Measurements from ENCODE around the gene FBXO11.

The FBXO11 gene

DNA sequence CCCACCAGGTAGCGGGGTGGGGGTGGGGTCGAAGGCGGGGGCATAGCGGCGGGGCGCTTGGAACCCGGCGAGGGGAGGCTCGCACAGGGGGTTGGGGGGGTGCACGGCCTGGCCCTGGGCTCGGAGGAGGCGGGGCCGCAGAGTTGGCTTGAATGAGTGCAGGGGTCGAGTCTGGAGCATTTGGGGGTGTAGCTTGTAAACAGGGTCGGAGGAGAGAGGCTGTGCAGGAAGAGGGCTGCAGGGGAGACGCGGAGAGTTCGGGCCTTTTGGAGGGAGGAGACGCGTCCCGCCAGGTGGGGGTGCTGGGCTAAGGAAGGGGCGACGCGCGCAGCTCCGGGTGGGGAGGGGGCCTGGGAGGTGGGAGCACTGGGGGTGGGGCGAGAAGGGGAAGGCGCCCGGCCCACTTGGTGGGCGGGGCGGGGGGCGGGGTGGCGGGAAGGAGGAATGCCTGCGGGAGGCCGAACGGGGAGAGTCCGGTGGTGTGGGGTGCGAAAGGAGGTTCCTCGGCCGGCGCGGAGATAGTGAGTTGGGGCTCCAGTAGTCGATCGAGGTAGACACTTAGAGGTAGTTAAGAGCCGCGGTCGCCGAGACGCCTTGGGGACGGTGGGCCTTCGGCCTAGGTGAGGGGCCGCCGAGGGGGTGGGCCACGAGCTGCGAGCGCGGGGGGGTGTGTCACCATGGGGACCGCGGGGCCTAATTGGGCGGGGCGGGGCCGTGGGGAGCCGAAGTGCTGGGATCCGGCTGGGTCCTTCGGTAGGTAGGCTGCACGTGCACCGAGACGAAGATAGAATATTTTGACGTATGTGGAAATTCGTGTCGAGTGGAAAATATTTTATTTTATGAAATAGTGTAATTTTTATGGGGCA is 122.6 kb downstream of the FBXO11 start:
- peak; percentile 54 to 59 for DNase-seq

DNA sequence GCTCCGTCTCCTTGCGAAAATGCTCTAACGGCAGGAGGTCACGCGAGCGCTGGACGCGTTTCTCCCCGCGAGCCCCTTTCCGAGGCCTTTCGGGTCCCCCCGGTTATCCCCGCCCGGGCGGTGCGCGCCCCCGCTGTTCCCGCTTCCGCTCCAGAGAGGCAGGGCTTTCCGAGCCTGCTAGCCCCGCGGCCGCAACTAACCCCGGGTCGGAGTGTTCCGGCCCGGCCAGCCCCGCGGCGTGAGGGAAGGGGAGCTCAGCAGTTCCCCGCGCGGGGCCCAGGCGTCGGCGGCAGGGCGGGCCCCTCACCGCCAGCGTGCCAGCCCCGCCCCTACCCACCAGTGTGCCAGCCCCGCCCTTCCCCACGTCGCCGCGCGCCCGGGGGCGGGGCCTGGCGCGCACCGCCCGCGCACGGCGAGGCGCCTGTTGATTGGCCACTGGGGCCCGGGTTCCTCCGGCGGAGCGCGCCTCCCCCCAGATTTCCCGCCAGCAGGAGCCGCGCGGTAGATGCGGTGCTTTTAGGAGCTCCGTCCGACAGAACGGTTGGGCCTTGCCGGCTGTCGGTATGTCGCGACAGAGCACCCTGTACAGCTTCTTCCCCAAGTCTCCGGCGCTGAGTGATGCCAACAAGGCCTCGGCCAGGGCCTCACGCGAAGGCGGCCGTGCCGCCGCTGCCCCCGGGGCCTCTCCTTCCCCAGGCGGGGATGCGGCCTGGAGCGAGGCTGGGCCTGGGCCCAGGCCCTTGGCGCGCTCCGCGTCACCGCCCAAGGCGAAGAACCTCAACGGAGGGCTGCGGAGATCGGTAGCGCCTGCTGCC is 123.4 kb downstream of the FBXO11 start, which contains the start of gene MSH6:
MSH6 (plus strand) TSS at position 475 of the 815 bp plus-strand sequence; CDS start at position 564, 89 bp downstream.
- DNase-seq: peak; percentile 80 to 85

DNA sequence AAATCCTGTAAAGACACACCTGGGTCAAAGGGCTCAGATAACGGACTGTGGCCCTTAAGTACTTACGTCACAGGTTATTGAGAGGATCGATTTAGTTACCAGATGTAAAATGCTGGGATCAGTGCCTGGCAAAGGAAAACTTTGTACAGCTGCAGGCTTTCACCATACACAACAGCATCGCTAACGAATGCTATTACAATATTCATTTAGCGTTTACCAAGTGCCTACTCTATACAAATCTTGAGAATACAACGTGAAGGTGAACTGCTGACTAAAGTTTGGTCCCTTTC is 124.0 kb downstream of the FBXO11 start:
- no peak for DNase-seq

DNA sequence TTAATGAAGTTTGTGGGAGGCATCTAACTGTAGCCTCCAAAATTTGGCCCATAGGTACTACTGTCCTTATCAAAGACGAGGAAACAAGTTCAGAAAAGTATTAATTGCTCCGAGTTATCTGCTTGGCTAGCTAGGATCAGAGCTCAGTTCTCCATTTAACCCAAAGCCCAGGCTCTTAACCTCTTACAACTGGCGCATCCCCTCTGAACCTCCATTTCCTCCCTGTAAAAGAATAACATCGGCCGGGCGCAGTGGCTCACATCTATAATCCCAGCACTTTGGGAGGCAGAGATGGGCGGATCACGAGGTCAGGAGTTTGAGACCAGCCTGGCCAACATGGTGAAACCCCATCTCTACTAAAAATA is 126.9 kb downstream of the FBXO11 start:
- no peak for DNase-seq

DNA sequence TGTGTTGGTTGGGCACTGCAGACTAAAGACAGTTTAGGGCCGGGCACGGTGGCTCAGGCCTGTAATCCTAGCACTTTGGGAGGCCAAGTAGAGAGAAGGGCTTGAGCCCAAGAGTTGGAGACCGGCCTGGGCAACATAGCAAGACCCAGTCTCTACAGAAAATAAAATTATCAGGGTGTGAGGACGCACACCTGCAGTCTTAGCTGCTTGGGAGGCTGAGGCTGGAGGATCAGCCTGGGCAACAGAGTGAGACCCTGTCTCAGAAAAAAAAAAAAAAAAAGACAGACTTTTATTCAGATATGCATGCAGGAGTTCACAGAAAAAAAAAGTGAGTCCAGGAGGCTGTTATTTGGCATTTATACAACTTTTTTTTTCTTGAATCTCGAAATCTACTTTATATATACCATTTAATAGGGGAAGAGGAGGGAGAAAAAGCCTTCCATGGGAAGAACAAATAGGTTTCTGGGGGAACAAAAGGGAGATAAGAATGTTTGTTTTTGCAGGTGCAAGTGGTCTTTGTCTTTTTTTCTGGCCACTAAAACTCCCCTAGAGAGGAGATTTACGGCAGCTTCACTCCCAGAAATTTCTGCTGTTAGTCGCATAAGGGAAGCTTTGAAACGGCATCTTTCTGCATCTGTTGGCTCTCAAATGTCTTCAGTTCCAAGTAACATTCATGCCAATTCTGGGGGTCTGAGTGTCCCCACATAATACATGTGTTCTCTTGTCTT is 127.4 kb downstream of the FBXO11 start:
- DNase-seq: no peak

DNA sequence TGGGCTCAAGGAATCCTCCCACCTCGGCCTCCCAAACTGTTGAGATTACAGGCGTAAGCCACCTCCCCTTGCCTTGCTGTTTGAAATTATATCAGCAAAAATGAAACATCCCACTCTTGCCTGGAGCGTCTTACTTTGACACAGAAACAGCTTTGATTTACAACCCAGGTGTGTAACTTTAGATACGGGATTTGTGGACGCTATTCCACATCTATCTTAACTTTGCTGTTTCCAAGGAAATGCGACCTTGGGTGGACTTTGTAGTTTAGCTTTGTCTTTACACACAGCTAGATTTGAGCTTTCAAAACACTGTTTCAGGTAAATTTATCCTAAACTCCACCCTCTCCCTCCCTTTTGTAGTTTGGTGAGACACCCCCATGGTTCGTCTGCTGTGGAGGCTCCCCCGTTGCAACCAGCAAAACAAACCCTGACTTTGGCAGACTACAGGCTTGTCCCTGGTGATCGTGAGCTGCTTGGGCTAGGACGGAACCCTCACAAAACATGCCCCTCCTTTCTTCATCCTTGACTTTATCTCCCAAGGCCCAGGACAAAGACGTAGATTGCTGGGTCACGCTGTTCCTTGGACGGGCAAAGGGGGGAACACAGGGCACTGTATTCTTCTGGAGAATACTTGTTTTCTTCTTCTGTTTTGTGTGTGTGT is 128.9 kb downstream of the FBXO11 start:
- DNase-seq: no peak

DNA sequence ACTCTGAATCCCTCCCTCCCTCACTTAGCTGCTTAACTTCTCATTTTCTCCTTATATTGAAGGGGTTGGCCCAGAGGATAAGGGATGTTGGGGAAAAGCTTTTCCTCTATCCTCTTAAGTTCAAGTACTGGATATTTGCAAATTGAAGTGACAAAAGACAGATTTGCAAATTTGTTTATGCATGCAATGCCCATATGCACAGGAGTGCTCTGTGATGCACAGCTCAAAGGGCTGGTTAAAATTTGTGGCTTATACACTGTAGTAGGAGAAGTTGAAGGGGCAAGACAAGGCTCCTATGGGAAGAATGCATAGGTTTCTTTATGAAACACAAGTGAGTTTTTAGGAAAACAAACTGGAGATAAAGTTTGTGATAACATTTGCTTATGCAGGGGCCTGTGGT is 131.7 kb downstream of the FBXO11 start:
- no peak for DNase-seq

DNA sequence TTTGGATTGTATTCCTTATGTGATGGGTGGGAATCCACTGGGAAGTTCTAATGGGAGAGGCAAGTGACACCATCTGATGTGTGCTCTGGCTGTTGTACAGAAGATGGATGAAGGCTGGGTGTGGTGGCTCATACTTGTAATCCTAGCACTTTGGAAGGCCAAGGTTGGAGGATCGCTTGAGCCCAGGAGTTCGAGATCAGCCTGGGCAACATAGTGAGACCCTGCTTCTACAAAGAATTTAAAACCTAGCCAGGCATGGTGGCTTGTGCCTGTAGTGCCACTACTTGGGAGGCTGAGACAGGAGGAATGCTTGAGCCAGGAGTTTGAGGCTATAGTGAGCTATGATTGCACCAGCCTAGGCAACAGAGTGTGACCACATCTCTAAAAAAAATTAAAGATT is 134.0 kb downstream of the FBXO11 start:
- DNase-seq: no peak

DNA sequence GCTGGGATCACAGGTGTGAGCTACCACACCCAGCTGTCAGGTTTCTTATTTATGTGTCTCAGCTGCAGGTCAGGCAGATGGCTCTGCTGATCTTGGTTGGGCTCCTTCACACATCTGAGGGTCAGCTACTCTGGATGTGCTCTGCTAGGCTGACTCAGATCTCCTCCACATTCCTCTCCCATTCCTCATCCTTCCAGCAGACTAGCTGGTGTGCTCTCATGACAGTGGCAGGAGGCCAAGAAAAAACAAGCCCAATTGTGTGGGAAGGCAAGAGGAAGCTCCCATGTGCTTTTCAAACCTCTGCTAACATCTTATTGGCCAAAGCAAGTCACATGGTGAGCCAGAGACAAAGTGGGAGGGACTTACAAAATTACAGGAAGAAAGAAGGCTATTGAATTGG is 135.1 kb downstream of the FBXO11 start:
- no peak for DNase-seq

DNA sequence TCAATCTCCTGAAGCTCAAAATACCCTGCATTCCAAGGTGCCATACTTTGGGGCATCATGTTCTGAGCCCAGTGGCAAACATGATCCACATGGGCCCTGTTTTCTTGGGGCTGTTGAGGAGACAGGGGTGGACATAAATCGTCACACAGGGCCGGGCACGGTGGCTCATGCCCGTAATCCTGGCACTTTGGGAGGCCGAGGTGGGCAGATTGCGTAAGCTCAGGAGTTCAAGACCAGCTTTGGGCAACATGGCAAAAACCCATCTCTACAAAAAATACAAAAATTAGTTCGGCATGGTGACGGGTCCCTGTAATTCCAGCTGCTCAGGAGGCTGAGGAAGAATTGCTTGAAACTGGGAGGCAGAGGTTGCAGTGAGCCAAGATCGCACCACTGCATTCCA is 137.0 kb downstream of the FBXO11 start:
- DNase-seq: no peak

DNA sequence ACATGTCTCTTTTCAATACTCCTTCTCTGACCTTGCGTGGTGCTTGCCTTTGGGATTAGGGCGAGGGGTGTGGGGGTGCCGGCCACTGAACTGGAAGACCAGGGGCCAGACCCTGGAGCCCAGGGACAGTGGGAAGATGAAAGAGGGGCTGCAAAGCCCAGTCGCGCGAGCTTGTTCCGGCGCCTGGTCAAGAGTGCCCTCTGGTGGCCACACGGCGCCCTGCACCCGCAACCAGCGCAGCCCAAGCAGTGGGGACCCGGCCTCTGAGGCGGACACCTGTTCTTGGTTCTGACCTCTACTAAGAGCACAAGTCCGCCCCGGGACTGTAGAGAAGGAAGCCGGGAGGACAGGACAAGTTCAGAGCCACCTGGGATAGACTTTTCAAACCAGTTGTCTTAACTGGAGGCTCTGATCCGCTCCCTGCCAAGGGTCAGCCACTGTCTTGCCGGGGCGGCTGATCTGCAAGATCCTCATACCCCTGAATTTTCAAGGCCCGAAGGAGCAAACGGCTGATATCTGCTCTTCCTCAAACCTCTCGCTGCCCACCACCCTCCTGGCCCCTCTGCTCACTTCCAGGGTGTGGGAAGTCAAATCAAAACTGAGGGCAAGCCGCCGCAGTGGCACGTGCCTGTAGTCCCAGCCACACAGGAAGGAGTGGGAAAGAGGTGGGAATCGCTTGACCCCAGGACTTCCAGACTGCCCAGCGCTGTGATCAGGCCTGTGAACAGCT is 138.3 kb downstream of the FBXO11 start:
- peak; percentile 55 to 64 for DNase-seq

DNA sequence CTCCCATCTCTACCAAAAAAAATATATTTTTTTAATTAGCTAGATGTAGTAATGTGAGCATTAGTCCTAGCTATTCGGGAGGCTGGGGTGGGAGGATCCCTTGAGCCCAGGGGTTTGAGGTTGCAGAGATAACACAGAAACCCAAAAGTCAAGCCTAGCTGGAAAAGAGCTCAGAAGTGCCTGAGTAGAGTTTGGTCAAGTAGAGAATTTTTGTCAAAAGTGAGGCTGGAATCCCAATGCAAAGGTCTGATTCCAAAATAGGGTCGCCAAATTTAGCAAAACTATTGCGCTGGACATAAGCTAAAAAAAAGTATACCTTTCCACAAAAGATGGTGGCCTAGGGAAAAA is 138.8 kb downstream of the FBXO11 start:
- no peak for DNase-seq

DNA sequence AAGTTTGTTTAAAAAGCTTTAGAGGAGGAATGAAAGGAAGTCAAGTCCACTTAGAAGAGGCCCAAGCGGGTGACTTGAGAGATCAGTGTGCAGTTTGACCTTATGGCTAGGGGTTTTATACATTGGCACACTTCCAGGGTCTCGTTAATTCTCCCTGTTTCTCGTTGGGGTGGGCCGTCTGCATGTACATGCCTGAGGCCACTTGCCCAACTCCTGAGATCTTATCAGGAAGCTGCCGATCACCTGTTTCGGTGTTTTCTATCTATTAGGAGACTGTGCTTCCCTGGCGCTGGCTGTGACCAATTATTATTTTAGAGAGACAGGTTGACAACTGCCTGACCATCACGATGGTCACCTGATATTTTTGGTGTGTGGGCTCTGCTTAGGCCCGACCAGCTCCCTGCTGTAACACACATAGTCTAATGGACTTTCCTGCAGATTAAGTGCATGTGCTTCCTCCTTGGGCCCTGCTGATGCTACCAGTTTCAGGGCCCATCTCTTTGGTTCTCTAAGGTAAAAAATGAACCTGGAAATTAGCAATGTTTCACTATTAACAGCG is 154.4 kb downstream of the FBXO11 start:
- no peak for DNase-seq

DNA sequence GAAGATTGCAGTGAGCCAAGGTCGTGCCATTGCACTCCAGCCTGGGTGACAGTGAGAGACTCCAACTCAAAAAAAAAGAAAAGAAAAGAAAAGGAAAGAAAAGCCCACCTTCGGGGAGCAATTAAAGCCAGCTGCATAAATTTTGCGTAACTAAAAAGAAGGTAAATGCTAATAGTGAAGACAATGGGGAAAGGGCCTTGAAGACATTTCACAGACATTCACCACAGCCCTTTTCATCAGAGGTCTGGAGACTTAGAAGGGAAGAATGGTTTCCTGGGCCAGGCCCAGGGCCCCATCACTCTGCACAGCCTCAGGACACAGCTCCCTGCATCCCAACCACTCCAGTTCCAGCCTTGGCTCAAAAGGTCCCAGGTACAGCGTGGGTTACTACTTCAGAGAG is 158.4 kb downstream of the FBXO11 start:
- no peak for DNase-seq

DNA sequence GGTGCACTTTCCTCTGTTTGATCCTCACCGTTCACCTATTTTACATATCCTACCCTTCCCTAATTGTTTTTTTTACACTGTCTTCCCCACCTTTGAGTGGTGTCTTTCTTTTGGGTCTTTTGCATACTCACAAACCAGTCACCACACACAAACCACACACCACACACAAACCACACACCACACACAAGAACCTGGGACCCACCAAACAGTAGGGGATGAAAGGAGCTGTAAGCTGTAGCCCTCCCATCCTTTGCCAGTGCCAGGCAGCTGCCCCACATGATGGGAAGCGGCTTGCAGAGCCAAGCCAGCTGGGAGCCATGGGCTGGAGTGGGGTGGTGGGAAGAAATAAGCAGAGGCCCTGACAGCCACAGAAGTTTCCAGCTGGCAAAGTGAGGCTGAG is 162.2 kb downstream of the FBXO11 start:
- DNase-seq: no peak

DNA sequence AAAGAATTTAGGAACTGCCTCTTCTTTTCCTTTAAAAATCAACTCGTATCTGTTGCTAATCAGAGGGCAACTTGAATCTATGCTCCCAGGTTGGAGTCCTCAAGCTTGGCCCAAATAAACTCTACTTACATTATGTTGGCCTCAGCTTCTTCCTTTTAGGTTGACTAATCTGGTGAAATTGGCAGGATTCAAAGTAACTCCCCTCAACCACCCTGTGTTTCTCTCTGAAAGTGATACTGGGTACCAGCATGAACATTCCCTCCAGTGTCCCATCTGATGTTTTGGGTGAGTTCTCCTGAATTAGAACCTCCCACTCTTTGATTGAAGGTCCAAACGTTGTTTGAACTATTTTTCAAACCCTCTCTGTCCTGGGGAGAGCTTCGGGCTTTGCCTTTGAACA is 164.7 kb downstream of the FBXO11 start:
- DNase-seq: no peak

DNA sequence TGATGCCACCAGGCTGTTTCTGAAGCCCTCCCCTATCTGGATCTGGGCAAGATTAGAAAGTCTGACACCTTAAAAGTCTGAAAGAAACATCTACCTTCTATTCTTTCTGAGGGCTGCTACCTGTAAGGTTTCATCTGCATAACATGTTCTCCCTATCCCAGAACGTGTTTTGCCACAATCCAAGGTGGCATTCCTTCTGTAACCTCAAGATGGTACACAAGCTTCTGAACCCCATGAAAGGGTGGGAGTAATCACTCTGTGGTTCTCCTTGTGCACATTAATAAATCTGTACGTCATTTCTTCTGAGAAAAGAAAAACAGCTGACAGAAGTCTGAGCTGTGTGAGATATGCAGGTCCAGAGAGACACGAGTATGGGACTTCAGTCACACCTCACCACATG is 165.2 kb downstream of the FBXO11 start:
- no peak for DNase-seq
